PC-9 (cell line): Measurements from ENCODE around the gene DPEP3. TPM values are rescaled to one million over a fixed set of nuclear protein-coding genes. Genes with fewer than 3 reads are reported as not detected.
"Not testable (repeated sequence)": the region's sequence is repeated elsewhere in the genome, so short reads cannot be mapped to it uniquely, and the experiment has no call there.

Experiments used
- BruUV-seq: library from RNA; stranded (reverse); fragments of 400-500 nt; replicated peaks from 2 replicates; lab custom pipeline; 2021; lab: Mats Ljungman, UMichigan
- CTCF ChIA-PET: fragments of 300-600 bp; sonication (Branson Sonifier 250); formaldehyde crosslinking; loops from one replicate; lab custom pipeline; 2022; ENCODE audit warnings: antibody characterized with exemption; lab: Charles Lee
- POLR2A ChIA-PET: fragments of 300-600 bp; sonication (Branson Sonifier 250); formaldehyde crosslinking; loops from one replicate; lab custom pipeline; 2022; ENCODE audit warnings: antibody characterized with exemption; ENCODE audit not compliant: unreplicated experiment; lab: Charles Lee
- DNase-seq, 2 experiments: peaks; one replicate each; pipeline versions ENCODE4 v3.0.0 to v3.0.0-alpha.2; 2015 to 2022; ENCODE audit warnings: mixed read lengths in 1 of 2
- H2AFZ ChIP-seq: fragments of 200-600 bp; sonication (generic); 2 replicates; pipeline ENCODE4 v1.8.1; 2017; ENCODE audit warnings: antibody characterized with exemption
- H3F3A ChIP-seq: fragments of 200-600 bp; sonication (generic); 2 replicates; pipeline ENCODE4 v1.8.1; 2017; ENCODE audit warnings: antibody characterized with exemption, mild to moderate bottlenecking, low read depth; ENCODE audit not compliant: insufficient read depth
- H3K27ac ChIP-seq: fragments of 200-600 bp; sonication (generic); 2 replicates; pipeline ENCODE4 v1.6.1; 2016; ENCODE audit warnings: mixed run types
- H3K27me3 ChIP-seq: fragments of 200-600 bp; sonication (generic); 2 replicates; pipeline ENCODE4 v1.6.1; 2016; ENCODE audit warnings: low read depth, mixed run types; ENCODE audit not compliant: insufficient read depth
- H3K36me3 ChIP-seq: fragments of 200-600 bp; sonication (generic); 2 replicates; pipeline ENCODE4 v1.6.1; 2016; ENCODE audit warnings: low read depth, mixed run types
- H3K4me1 ChIP-seq: fragments of 200-600 bp; sonication (generic); replicated peaks from 2 replicates; pipeline ENCODE4 v1.6.1; 2016; ENCODE audit warnings: mixed run types; ENCODE audit not compliant: insufficient read depth
- H3K4me2 ChIP-seq: fragments of 200-600 bp; sonication (generic); 2 replicates; pipeline ENCODE4 v1.6.1; 2017; ENCODE audit warnings: mixed run types
- H3K4me3 ChIP-seq: fragments of 200-600 bp; sonication (generic); 2 replicates; pipeline ENCODE4 v1.6.1; 2016; ENCODE audit warnings: mixed run types
- H3K79me2 ChIP-seq: fragments of 200-600 bp; sonication (generic); 2 replicates; pipeline ENCODE4 v1.6.1; 2017; ENCODE audit warnings: low read depth, mixed run types
- H3K9me2 ChIP-seq: fragments of 200-600 bp; sonication (generic); 2 replicates; pipeline ENCODE4 v1.8.1; 2017; ENCODE audit warnings: mild to moderate bottlenecking; ENCODE audit not compliant: insufficient read depth
- H3K9me3 ChIP-seq: fragments of 200-600 bp; sonication (generic); 2 replicates; pipeline ENCODE4 v1.8.1; 2016; ENCODE audit warnings: low read depth; ENCODE audit not compliant: insufficient read depth
- H4K20me1 ChIP-seq: fragments of 200-600 bp; sonication (generic); 2 replicates; pipeline ENCODE4 v1.8.1; 2017; ENCODE audit not compliant: insufficient read depth
- CTCF ChIP-seq: fragments of 200-600 bp; sonication (generic); conservative IDR thresholded peaks from 2 replicates; pipeline ENCODE4 v1.6.1; 2017; ENCODE audit warnings: mixed run types, antibody characterized with exemption, mild to moderate bottlenecking, moderate library complexity
- EZH2 ChIP-seq: fragments of 200-600 bp; sonication (generic); IDR thresholded peaks from 2 replicates; pipeline ENCODE4 v1.8.0; 2017; ENCODE audit warnings: antibody characterized with exemption, low read depth
- intact Hi-C: fragments of 100-400 bp; cut with micrococcal nuclease; formaldehyde crosslinking; loops from one replicate; pipeline ENCODE4 v1.10.0; 2022; ENCODE audit not compliant: unreplicated experiment
- total RNA-seq: library from RNA; stranded (reverse); gene quantifications from 2 replicates; pipeline ENCODE4 v1.2.3, GENCODE V29; 2021

Gene DPEP3
- total RNA-seq, 1 experiment from 2014 or later: not detected

- H3K9me2 ChIP-seq: no peaks in the 10 kb centered on the region
- H3K9me3 ChIP-seq: no peaks in the 10 kb centered on the region
- no peaks in the 10 kb centered on the region for H3K36me3 ChIP-seq
- intact Hi-C loops: no loop called here
- no peaks in the 10 kb centered on the region for H3K4me1 ChIP-seq
- H2AFZ ChIP-seq: no peak overlapping the region
- no peaks in the 10 kb centered on the region for H4K20me1 ChIP-seq
- ChIA-PET POLR2A (no interaction called here), CTCF (no interaction called here)
- DNase-seq: no peak
- TF ChIP-seq CTCF (no peak), EZH2 (no peak)
- H3F3A ChIP-seq: no peaks in the 10 kb centered on the region
- BruUV-seq: no TSS peak
- H3K79me2 ChIP-seq: no peaks in the 10 kb centered on the region
- H3K4me2 ChIP-seq: no peak overlapping the region
- H3K27ac ChIP-seq: no peak overlapping the region
- H3K27me3 ChIP-seq: no peaks in the 10 kb centered on the region
- no peak overlapping the region for H3K4me3 ChIP-seq
Observed at GRCh38 chr16:67996666-67997065, 16.4 kb upstream of the DPEP3 start.

GRCh38 chr16:67995423-67995822 lies 15.1 kb upstream of the DPEP3 start:
- H3K27me3 ChIP-seq: no peaks in the 10 kb centered on the region
- no peaks in the 10 kb centered on the region for H4K20me1 ChIP-seq
- H3K4me1 ChIP-seq: no peaks in the 10 kb centered on the region
- no peaks in the 10 kb centered on the region for H3K9me2 ChIP-seq
- POLR2A ChIA-PET: no interaction called here
- intact Hi-C loops: no loop called here
- no peak overlapping the region for H2AFZ ChIP-seq
- H3K9me3 ChIP-seq: no peaks in the 10 kb centered on the region
- no peak overlapping the region for H3K4me2 ChIP-seq
- CTCF ChIA-PET: no interaction called here
- H3K27ac ChIP-seq: no peak overlapping the region
- DNase-seq: no peak
- H3F3A ChIP-seq: no peaks in the 10 kb centered on the region
- no peaks in the 10 kb centered on the region for H3K79me2 ChIP-seq
- TF ChIP-seq EZH2 (no peak), CTCF (no peak)
- BruUV-seq: no TSS peak
- no peak overlapping the region for H3K4me3 ChIP-seq
- no peaks in the 10 kb centered on the region for H3K36me3 ChIP-seq

- H3K27ac ChIP-seq, intact Hi-C loops, H3K9me2 ChIP-seq, H3K79me2 ChIP-seq, H3K27me3 ChIP-seq, H3K36me3 ChIP-seq, POLR2A ChIA-PET, H4K20me1 ChIP-seq, H3K4me1 ChIP-seq, H2AFZ ChIP-seq, H3K9me3 ChIP-seq, H3F3A ChIP-seq, H3K4me3 ChIP-seq, DNase-seq, H3K4me2 ChIP-seq, BruUV-seq: not testable (repeated sequence)
- CTCF ChIA-PET: interaction anchor here (0.6 kb wide), 5 partner anchors 9 to 128 kb away, joined by 3 to 13 read pairs (median 6); no protein-coding TSS in a partner anchor
Observed at GRCh38 chr16:67994040-67994408, 13.7 kb upstream of the DPEP3 start.
